LNCaP clone FGC (cell line): ENCODE results near the gene MYBPC2.

ENCODE experiments used
- DNase-seq: peaks from one replicate; pipeline ENCODE4 v3.0.0-alpha.2; 2011; ENCODE audit warnings: low read depth
- H3K4me3 ChIP-seq: 2 replicates; pipeline ENCODE4 v1.5.1; 2011; ENCODE audit warnings: mild to moderate bottlenecking, low read depth, low read length, control low read depth
- CTCF ChIP-seq: IDR thresholded peaks from 2 replicates; pipeline ENCODE4 v1.5.1; 2012; ENCODE audit warnings: mild to moderate bottlenecking; ENCODE audit not compliant: control insufficient read depth, insufficient read depth; ENCODE audit errors: extremely low read depth

The MYBPC2 gene

DNA sequence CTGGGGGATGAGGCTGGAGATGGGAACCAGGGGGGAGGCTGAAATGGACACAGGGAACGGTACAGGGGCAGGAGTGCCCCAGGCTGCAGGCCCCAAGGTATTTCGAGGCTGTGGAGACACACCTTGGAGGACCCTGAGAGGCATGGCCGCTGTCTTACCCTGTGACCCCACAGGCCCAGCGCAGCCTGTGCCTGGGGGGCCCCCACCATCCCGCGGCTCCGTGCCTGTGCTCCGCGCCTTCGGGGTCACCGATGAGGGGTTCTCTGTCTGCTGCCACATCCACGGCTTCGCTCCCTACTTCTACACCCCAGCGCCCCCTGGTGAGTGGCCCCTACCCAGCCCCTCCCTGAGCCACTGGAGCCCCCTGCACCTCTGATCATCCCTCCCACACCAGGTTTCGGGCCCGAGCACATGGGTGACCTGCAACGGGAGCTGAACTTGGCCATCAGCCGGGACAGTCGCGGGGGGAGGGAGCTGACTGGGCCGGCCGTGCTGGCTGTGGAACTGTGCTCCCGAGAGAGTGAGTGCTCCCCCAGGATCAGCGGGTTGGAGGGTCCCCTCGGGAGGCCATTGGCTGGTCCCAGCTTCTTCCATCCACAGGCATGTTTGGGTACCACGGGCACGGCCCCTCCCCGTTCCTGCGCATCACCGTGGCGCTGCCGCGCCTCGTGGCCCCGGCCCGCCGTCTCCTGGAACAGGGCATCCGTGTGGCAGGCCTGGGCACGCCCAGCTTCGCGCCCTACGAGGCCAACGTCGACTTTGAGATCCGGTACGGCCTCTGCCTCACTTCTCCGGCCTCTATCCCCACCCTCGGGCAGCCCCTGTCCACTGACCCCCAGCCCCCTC lies 30.9 kb upstream of the MYBPC2 start:
- DNase-seq, result no peak
- no peak for TF ChIP-seq CTCF
- no peak overlapping the region for H3K4me3 ChIP-seq

DNA sequence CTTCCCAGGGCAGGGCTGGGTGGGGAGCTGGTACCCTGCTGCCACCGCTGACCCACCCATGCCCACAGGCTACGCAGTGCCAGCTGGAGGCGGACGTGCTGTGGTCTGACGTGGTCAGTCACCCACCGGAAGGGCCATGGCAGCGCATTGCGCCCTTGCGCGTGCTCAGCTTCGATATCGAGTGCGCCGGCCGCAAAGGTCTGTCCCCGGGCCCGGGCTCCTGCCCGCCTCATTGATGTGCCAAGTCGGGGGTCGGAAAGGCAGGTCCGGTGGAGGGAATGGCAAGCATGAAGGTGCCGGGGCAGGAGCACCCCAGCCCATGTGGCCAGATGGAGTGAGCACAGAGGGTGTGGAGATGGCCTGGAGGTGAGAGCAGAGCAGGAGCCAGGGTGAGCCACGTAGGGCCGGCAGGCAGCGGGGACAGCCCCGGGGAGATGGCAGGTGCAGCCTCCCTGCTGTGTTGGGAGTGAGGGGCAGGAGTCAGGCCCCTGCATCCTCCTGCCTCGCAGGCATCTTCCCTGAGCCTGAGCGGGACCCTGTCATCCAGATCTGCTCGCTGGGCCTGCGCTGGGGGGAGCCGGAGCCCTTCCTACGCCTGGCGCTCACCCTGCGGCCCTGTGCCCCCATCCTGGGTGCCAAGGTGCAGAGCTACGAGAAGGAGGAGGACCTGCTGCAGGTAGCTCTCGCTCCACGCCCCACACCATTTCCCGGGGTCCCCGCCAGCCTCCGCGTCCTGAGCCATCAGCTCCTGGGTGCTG lies 30.0 kb upstream of the MYBPC2 start:
- no peak overlapping the region for H3K4me3 ChIP-seq
- no peak for DNase-seq
- no peak for TF ChIP-seq CTCF

DNA sequence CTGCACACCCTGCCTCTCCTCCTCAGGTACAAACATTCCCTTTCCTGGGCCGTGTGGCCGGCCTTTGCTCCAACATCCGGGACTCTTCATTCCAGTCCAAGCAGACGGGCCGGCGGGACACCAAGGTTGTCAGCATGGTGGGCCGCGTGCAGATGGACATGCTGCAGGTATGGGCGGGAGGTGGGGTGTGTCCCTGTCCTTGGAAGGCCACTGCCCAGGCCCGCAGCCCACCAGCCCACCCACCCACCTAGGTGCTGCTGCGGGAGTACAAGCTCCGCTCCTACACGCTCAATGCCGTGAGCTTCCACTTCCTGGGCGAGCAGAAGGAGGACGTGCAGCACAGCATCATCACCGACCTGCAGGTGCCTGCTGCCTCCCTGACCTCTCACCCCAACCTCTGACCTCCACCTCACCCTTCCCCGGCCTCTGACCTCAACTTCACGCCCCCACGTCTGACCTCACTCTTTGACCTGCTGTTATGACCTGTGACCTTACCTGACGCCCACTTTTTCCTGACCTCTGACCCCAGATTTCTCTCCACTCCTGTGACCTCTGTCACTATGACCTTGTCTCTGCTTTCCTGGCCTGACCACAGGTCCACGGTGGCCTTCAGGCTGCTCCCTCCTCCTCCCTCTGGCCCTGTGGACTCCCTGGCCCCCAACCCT lies 26.4 kb upstream of the MYBPC2 start:
- no peak for TF ChIP-seq CTCF

DNA sequence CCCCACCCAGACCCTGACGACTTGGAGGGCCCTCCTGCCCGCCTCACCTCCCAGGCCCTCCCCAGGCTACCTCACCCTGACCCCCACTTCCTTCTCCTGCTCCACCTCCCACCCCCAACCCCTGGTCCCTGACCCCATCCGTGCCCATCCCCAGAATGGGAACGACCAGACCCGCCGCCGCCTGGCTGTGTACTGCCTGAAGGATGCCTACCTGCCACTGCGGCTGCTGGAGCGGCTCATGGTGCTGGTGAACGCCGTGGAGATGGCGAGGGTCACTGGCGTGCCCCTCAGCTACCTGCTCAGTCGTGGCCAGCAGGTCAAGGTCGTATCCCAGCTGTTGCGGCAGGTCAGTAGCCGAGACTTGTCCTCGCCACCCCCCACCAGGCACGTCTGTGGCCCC lies 25.9 kb upstream of the MYBPC2 start:
- DNase-seq, result no peak
- TF ChIP-seq CTCF, result no peak
- H3K4me3 ChIP-seq, result no peak overlapping the region

More for the DNA sequence above, 26.4 kb upstream of the MYBPC2 start:
- no peak for DNase-seq
- no peak overlapping the region for H3K4me3 ChIP-seq

GRCh38 chr19:50409347-50409746 lies 23.3 kb upstream of the MYBPC2 start:
- no peak for TF ChIP-seq CTCF

GRCh38 chr19:50410109-50410508 lies 22.6 kb upstream of the MYBPC2 start:
- no peak for TF ChIP-seq CTCF
- DNase-seq, result no peak
- H3K4me3 ChIP-seq, result no peak overlapping the region

More at GRCh38 chr19:50409347-50409746, 23.3 kb upstream of the MYBPC2 start:
- H3K4me3 ChIP-seq, result no peak overlapping the region
- DNase-seq, result no peak
